Measurements from ENCODE around the gene GDPD5.

DNA sequence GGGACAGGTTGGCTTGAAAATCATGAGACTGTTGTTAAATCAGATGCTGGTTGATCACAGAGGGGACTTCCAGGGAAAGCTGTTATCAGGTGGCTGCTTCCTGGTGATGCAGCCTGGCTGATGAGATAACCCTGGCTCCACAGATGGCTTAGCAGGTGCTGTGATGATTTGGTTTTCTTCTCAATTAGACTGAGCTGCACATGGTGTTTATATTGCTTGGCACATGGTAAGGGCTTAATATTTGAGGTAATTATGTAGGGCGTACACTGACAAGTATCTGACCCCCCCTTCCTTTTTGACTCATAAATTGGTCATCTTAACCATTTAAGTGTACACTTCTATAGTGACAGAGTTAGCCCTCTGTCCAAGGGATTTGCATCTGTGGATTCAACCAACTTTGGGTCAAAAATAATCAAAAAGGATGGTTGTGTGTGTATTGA lies 119.4 kb downstream of the GDPD5 start:
- TF ChIP-seq, protein P1, sequence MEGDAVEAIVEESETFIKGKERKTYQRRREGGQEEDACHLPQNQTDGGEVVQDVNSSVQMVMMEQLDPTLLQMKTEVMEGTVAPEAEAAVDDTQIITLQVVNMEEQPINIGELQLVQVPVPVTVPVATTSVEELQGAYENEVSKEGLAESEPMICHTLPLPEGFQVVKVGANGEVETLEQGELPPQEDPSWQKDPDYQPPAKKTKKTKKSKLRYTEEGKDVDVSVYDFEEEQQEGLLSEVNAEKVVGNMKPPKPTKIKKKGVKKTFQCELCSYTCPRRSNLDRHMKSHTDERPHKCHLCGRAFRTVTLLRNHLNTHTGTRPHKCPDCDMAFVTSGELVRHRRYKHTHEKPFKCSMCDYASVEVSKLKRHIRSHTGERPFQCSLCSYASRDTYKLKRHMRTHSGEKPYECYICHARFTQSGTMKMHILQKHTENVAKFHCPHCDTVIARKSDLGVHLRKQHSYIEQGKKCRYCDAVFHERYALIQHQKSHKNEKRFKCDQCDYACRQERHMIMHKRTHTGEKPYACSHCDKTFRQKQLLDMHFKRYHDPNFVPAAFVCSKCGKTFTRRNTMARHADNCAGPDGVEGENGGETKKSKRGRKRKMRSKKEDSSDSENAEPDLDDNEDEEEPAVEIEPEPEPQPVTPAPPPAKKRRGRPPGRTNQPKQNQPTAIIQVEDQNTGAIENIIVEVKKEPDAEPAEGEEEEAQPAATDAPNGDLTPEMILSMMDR (IDR thresholded peaks at IDR 0.05): no peak
- no peak for TF ChIP-seq POLR2A (IDR thresholded peaks at IDR 0.05)

All from uterus (tissue), 2 donors.